GM13976 (cell line): Measurements from ENCODE around the gene NDUFA6.
"Not testable (repeated sequence)": the region's sequence is repeated elsewhere in the genome, so short reads cannot be mapped to it uniquely, and the experiment has no call there.

Source experiments
- DNase-seq: peaks from one replicate; pipeline ENCODE4 v3.0.0; 2012; ENCODE audit warnings: low spot score
- in situ Hi-C: fragments of 300-500 bp; cut with MboI; formaldehyde crosslinking; loops from one replicate; pipeline ENCODE4 v1.12.0; 2022; ENCODE audit warnings: low sequenced_read_pairs, mixed read lengths, inconsistent platforms; ENCODE audit not compliant: unreplicated experiment
- TF ChIP-seq, protein P1 (sequence below): IDR thresholded peaks from 2 replicates; pipeline ENCODE4 v1.5.1; 2012; ENCODE audit warnings: borderline replicate concordance, mild to moderate bottlenecking; ENCODE audit not compliant: insufficient read depth; ENCODE audit errors: extremely low read depth, missing control alignments, control extremely low read depth

The NDUFA6 gene

GRCh38 chr22:42073621-42074041 lies 16.9 kb downstream of the NDUFA6 start:
- no peak for DNase-seq
- TF ChIP-seq, protein P1, sequence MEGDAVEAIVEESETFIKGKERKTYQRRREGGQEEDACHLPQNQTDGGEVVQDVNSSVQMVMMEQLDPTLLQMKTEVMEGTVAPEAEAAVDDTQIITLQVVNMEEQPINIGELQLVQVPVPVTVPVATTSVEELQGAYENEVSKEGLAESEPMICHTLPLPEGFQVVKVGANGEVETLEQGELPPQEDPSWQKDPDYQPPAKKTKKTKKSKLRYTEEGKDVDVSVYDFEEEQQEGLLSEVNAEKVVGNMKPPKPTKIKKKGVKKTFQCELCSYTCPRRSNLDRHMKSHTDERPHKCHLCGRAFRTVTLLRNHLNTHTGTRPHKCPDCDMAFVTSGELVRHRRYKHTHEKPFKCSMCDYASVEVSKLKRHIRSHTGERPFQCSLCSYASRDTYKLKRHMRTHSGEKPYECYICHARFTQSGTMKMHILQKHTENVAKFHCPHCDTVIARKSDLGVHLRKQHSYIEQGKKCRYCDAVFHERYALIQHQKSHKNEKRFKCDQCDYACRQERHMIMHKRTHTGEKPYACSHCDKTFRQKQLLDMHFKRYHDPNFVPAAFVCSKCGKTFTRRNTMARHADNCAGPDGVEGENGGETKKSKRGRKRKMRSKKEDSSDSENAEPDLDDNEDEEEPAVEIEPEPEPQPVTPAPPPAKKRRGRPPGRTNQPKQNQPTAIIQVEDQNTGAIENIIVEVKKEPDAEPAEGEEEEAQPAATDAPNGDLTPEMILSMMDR, result no peak
- in situ Hi-C loops, result no loop called here

- in situ Hi-C loops, result no loop called here
- TF ChIP-seq, protein P1, result no peak
- no peak for DNase-seq
These were observed 17.8 kb downstream of the NDUFA6 start for GRCh38 chr22:42072606-42073330.

- DNase-seq, in situ Hi-C loops: not testable (repeated sequence)
These were observed 19.1 kb downstream of the NDUFA6 start for GRCh38 chr22:42071508-42071907.

GRCh38 chr22:42070517-42071422 lies 19.8 kb downstream of the NDUFA6 start, which contains the start of gene NAGA:
Gene NAGA, minus strand, starts transcription at chr22:42070812. Its CDS starts 515 bp downstream, at chr22:42070297.
- DNase-seq, result peak; percentile 97
- TF ChIP-seq, protein P1, result no peak
- in situ Hi-C loops, result no loop called here

DNA sequence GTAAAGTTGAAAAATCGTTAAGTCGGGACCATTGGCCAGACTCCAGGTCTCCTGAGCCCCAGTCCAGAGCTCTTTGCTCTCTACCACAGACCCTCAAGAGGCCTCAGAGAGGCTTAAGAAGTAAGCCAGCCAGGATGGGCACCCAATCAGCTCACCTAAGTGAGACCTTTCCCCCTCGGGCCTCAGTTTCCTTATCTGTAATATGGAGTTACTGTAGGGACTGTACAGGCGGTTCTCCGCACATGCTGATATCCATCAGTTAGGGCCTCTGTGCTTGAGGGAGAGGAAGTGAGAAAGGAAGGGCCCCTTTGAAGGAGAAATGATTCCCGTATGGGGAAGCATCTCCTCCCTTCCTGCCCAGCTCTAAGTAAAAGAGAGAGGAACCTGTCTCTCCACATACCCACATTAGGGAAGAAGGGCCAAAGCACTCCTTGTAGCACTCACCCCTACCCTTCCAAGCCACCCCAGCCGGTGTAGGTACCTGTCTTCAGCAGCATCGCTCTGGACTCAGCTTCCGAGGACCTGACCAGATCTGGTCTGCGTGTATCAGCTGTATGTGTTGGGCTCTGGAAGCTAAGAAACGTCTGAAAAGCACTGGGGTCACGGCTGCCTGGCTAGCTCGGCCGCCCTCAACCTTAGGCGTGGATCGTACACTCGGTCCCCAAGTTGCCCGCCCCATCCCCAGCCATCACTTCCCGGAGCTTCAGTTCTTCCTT lies 20.6 kb downstream of the NDUFA6 start:
- DNase-seq, result peak; percentile 50
- TF ChIP-seq, protein P1, result no peak
- in situ Hi-C loops, result loop anchor here (10.0 kb wide), 1 partner anchor 65 kb away; no protein-coding TSS in a partner anchor

- TF ChIP-seq, protein P1, result no peak
- in situ Hi-C loops, result loop anchor here (10.0 kb wide), 1 partner anchor 63 kb away; no protein-coding TSS in a partner anchor
- no peak for DNase-seq
These were observed 22.3 kb downstream of the NDUFA6 start for GRCh38 chr22:42068291-42068690.
